Measurements from ENCODE around the gene SMS. TPM values are rescaled to one million over a fixed set of nuclear protein-coding genes. Genes with fewer than 3 reads are reported as not detected.

Gene SMS
- total RNA-seq = 172 to 176 TPM (median 174 TPM) in 3 replicates

DNA sequence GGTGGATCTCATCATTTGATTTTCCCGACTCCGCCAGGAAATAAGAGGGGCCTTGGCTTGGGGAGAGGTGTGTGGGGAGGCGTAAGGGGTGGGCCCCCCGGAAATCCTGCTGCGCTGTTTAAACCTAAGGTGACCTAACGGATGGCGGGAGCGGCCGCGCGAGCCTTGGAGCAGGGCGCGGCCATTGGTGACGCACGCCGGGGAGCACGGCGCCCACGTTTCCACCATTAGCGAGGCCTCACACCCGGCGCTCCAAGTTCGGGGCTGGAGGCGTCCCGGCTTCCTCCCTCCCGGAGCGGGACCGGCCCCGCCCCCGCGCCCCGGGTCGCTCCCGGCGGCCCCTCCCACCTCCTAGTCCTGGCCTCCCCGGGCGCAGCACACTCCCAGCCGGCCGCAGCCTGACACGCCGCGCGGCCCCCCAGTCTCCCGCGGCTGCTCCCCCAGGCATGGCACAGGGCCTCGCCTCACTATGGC, at the start of gene SMS:
Gene SMS, plus strand, starts transcription at position 354 of the 474 bp plus-strand sequence. Its CDS starts 116 bp downstream, at position 470.
- TF ChIP-seq, protein P1, sequence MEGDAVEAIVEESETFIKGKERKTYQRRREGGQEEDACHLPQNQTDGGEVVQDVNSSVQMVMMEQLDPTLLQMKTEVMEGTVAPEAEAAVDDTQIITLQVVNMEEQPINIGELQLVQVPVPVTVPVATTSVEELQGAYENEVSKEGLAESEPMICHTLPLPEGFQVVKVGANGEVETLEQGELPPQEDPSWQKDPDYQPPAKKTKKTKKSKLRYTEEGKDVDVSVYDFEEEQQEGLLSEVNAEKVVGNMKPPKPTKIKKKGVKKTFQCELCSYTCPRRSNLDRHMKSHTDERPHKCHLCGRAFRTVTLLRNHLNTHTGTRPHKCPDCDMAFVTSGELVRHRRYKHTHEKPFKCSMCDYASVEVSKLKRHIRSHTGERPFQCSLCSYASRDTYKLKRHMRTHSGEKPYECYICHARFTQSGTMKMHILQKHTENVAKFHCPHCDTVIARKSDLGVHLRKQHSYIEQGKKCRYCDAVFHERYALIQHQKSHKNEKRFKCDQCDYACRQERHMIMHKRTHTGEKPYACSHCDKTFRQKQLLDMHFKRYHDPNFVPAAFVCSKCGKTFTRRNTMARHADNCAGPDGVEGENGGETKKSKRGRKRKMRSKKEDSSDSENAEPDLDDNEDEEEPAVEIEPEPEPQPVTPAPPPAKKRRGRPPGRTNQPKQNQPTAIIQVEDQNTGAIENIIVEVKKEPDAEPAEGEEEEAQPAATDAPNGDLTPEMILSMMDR (IDR thresholded peaks at IDR 0.05; ENCODE audit: unreplicated experiment) = no peak
- no peaks in the 10 kb centered on the region for H3K9me3 Mint-ChIP-seq

DNA sequence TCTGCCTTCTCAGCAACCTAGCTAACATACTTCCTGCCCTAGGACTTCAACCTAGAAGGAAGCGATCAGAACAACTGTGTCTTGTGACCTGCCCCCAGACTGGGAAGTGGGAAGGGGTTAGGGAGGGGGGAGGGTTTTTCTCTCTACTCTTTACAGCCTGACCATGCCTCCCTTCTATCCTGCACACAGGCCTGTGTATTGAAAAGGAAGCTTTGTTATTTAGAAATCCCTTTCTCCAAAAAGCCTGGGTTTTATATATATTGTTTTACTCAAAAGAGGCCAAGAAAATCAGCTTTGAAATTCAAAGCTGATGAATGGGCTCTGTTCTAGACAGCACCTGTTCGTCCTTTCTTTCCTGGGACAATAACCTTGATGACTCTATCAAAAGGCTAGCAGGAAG, 35.2 kb upstream of the SMS start:
- Mint-ChIP-seq H3K4me3 (no peak overlapping the region), H3K4me1 (peaks cover 30% of the 10 kb centered on the region), H3K27ac (peak overlapping the region; percentile 66), H3K27me3 (ENCODE audit: low read depth) (no peaks in the 10 kb centered on the region), H3K36me3 (no peaks in the 10 kb centered on the region), H3K9me3 (peaks cover 9% of the 10 kb centered on the region)
- TF ChIP-seq, protein P1 (IDR thresholded peaks at IDR 0.05; ENCODE audit: unreplicated experiment) = no peak
- no peak for DNase-seq (ENCODE audit: low spot score in 2 of 2, unreplicated experiment in 2 of 2)

More for the DNA sequence above, at the start of gene SMS:
- H3K27me3 Mint-ChIP-seq (ENCODE audit: low read depth) = no peaks in the 10 kb centered on the region
- H3K36me3 Mint-ChIP-seq = no peaks in the 10 kb centered on the region
- peak within 1 kb of the TSS; percentile 94 for H3K27ac Mint-ChIP-seq
- peak; percentile 49 to 68 for DNase-seq (ENCODE audit: low spot score in 2 of 2, unreplicated experiment in 2 of 2)
- peak within 1 kb of the TSS; percentile 86 for H3K4me3 Mint-ChIP-seq
- H3K4me1 Mint-ChIP-seq = peaks cover 35% of the 10 kb centered on the region

DNA sequence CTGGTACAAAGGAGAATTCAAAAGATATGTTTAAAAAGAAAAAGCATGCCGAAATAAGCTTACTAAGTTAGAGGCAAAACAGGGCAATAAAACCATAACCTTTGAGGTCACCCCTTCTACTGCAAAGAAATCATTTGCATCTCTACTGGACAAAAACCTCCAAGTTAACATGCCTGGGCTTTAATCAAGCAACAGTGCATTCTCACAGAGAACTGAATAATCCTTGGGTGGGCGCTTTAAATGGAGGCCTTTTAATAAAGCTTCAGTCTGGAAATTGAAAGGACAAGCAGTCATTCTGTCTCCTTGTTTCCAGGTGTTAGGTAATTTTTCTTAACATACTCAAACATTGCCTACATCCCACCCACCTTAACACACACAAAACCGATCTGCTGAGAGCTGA, 34.6 kb upstream of the SMS start:
- Mint-ChIP-seq H3K27ac (peak overlapping the region; percentile 25), H3K4me3 (no peak overlapping the region), H3K36me3 (no peaks in the 10 kb centered on the region), H3K27me3 (ENCODE audit: low read depth) (no peaks in the 10 kb centered on the region), H3K4me1 (peaks cover 30% of the 10 kb centered on the region), H3K9me3 (peaks cover 8% of the 10 kb centered on the region)
- TF ChIP-seq, protein P1 (IDR thresholded peaks at IDR 0.05; ENCODE audit: unreplicated experiment) = no peak
- no peak for DNase-seq (ENCODE audit: low spot score in 2 of 2, unreplicated experiment in 2 of 2)

DNA sequence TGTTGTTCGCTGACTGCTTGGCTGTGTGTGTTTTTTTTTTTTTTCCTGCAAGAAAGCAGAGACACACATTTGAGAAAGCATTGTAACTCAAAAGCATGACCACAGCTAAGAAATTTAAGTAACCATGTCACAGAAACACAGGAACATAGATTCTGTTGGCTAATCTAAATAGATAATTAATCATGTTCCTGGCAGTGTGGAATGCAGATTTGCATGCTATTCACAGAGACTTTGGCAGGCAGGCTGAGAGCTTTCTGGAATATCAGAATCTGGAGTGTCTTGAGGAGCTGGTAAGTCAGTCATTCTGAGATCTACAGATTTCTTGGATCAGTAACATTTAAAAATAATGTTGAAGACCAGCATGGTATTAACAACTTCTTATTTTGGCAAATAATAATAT, 33.2 kb upstream of the SMS start:
- TF ChIP-seq, protein P1 (IDR thresholded peaks at IDR 0.05; ENCODE audit: unreplicated experiment) = no peak
- Mint-ChIP-seq H3K4me1 (peaks cover 30% of the 10 kb centered on the region), H3K4me3 (peak overlapping the region; percentile 13), H3K9me3 (peaks cover 12% of the 10 kb centered on the region), H3K27ac (peak overlapping the region; percentile 73), H3K36me3 (no peaks in the 10 kb centered on the region), H3K27me3 (ENCODE audit: low read depth) (no peaks in the 10 kb centered on the region)
- no peak for DNase-seq (ENCODE audit: low spot score in 2 of 2, unreplicated experiment in 2 of 2)

DNA sequence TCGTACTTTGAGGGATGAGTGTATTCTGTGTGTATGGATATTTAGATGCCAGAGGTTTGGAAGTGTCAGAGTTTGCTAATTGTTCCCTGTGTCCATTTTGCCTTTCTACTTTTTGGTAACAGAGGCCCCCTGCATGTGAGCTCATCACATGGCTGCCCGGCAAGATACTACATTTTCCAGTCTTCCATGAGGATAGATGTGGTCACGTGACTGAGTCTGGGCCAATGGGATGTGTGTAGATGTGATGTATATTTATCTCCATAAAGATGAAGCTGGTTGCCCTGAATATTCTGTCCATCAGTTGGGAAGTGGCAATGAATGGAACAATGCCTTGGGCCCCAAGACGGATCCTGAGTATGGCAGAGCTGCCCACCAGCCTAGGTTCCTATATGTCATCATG, 29.0 kb upstream of the SMS start:
- H3K4me3 Mint-ChIP-seq = no peak overlapping the region
- H3K27me3 Mint-ChIP-seq (ENCODE audit: low read depth) = no peaks in the 10 kb centered on the region
- DNase-seq (ENCODE audit: low spot score in 2 of 2, unreplicated experiment in 2 of 2) = no peak
- H3K36me3 Mint-ChIP-seq = no peaks in the 10 kb centered on the region
- H3K9me3 Mint-ChIP-seq = peaks cover 4% of the 10 kb centered on the region
- peaks cover 17% of the 10 kb centered on the region for H3K4me1 Mint-ChIP-seq
- no peak overlapping the region for H3K27ac Mint-ChIP-seq
- TF ChIP-seq, protein P1 (IDR thresholded peaks at IDR 0.05; ENCODE audit: unreplicated experiment) = no peak

DNA sequence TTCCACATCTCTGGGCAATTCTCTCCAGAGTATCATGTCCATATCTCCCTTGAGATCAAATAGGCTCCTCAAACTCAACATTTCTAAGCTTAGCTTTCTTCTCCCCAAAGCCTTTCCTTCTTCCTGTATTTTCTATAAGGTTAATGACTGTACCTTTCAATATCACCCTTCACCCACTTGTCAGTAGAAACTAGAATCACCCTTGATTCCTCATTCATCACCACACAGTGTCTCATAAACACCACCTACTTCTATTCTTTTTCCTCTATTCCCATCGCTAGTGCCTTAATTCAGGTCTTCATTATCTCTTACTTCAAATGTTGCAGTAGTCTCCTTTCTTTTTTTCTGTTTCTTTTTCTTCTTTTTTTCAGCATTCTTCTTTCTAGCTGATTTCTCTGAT, 28.3 kb upstream of the SMS start:
- no peaks in the 10 kb centered on the region for H3K36me3 Mint-ChIP-seq

More for the DNA sequence above, 28.3 kb upstream of the SMS start:
- no peak overlapping the region for H3K4me3 Mint-ChIP-seq
- peaks cover 9% of the 10 kb centered on the region for H3K9me3 Mint-ChIP-seq
- no peaks in the 10 kb centered on the region for H3K27me3 Mint-ChIP-seq (ENCODE audit: low read depth)
- TF ChIP-seq, protein P1 (IDR thresholded peaks at IDR 0.05; ENCODE audit: unreplicated experiment) = no peak
- DNase-seq (ENCODE audit: low spot score in 2 of 2, unreplicated experiment in 2 of 2) = no peak
- H3K27ac Mint-ChIP-seq = no peak overlapping the region
- peaks cover 12% of the 10 kb centered on the region for H3K4me1 Mint-ChIP-seq

Measured in mesothelial cell of epicardium (in vitro differentiated cells).